ENCODE data around the gene PDE8A. TPM values are rescaled to one million over a fixed set of nuclear protein-coding genes. Genes with fewer than 3 reads are reported as not detected.
A peak's percentile ranks its signal among the peaks of the same experiment; 100 is the strongest.

Gene PDE8A
- total and polyA plus RNA-seq, 2 donors (not counting 3 experiments of a cell fraction or from before 2014, with no cell fraction given): 21.3 to 45.7 TPM

DNA sequence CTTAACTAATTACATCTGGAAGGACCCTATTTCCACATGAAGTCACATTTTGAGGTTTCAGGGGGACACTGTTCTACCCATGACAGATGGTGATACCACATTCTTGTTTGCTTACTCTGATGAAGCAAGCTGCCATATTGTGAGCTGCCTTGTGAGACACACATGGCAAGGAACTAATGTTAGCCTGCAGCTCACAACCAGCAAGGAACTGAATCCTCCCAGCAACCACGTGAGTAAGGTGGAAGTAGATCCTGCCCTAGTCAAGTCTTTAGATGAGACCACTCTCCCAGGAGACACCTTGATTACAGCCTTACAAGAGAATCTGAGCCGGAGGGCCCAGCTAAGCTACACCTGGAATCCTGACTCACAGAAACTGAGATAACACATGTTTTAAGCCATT is 160.1 kb downstream of the PDE8A start:
- H3K27me3 ChIP-seq (ENCODE audit: control insufficient read depth in 2 of 2, insufficient read depth in 2 of 2, low read length in 2 of 2): no peaks in the 10 kb centered on the region
- H3K4me1 ChIP-seq (ENCODE audit: control insufficient read depth, extremely low read depth, insufficient read depth, low read length): peaks cover 13% of the 10 kb centered on the region
- no peaks in the 10 kb centered on the region for H3K9me1 ChIP-seq (replicated peaks; ENCODE audit: control insufficient read depth, extremely low read depth, insufficient read depth, low read length)
- H4K20me1 ChIP-seq (replicated peaks; ENCODE audit: control insufficient read depth, extremely low read depth, insufficient read depth, low read length): no peaks in the 10 kb centered on the region
- dilution Hi-C loops (cut with MboI; ENCODE audit: extremely low pct_ligation_motif_present, low sequenced_read_pairs): no loop called here
- CTCF ChIA-PET: interaction anchor here (1.0 to 3.2 kb wide), 3 partner anchors 15 to 187 kb away, joined by 3 to 32 read pairs (median 3); no protein-coding TSS in a partner anchor
- no peaks in the 10 kb centered on the region for H3K79me2 ChIP-seq (ENCODE audit: control insufficient read depth, insufficient read depth, low read length)
- no TSS peak for BruUV-seq (replicated peaks)
- no peak overlapping the region for H3K4me3 ChIP-seq (replicated peaks in 1 of 3; ENCODE audit: insufficient read depth in 1 of 3, low read depth in 1 of 3, low read length in 3 of 3)
- intact Hi-C loops (cut with micrococcal nuclease): no loop called here
- no peak overlapping the region for H2AFZ ChIP-seq (ENCODE audit: low read depth, low read length)
- no peaks in the 10 kb centered on the region for H3K9me3 ChIP-seq (replicated peaks; ENCODE audit: control insufficient read depth, insufficient read depth, low read length)
- H3K27ac ChIP-seq (ENCODE audit: insufficient read depth, low read depth, low read length): no peak overlapping the region
- no peak for FAIRE-seq
- no peak for TF ChIP-seq FOS (IDR thresholded peaks at IDR 0.05; ENCODE audit: borderline replicate concordance, insufficient read depth, low read length)
- TF ChIP-seq, protein P1, sequence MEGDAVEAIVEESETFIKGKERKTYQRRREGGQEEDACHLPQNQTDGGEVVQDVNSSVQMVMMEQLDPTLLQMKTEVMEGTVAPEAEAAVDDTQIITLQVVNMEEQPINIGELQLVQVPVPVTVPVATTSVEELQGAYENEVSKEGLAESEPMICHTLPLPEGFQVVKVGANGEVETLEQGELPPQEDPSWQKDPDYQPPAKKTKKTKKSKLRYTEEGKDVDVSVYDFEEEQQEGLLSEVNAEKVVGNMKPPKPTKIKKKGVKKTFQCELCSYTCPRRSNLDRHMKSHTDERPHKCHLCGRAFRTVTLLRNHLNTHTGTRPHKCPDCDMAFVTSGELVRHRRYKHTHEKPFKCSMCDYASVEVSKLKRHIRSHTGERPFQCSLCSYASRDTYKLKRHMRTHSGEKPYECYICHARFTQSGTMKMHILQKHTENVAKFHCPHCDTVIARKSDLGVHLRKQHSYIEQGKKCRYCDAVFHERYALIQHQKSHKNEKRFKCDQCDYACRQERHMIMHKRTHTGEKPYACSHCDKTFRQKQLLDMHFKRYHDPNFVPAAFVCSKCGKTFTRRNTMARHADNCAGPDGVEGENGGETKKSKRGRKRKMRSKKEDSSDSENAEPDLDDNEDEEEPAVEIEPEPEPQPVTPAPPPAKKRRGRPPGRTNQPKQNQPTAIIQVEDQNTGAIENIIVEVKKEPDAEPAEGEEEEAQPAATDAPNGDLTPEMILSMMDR (IDR thresholded peaks at IDR 0.05; ENCODE audit: extremely low read depth in 1 of 2, insufficient read depth in 1 of 2, low read depth in 1 of 2, low read length in 2 of 2): no peak
- TF ChIP-seq MYC (IDR thresholded peaks at IDR 0.05; ENCODE audit: low read depth, low read length): no peak
- TF ChIP-seq POLR2AphosphoS5 (IDR thresholded peaks at IDR 0.05; ENCODE audit: insufficient read depth, low read depth, low read length): no peak
- TF ChIP-seq, protein P2, sequence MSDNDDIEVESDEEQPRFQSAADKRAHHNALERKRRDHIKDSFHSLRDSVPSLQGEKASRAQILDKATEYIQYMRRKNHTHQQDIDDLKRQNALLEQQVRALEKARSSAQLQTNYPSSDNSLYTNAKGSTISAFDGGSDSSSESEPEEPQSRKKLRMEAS (IDR thresholded peaks at IDR 0.05; ENCODE audit: insufficient read depth, insufficient read length): no peak
- no peak for TF ChIP-seq GATA2 (IDR thresholded peaks at IDR 0.05; ENCODE audit: insufficient read depth, insufficient read length, low read depth, low read length)
- no peak for TF ChIP-seq EZH2 (IDR thresholded peaks at IDR 0.05; ENCODE audit: borderline replicate concordance, low read depth, low read length, severe bottlenecking)
- peak; percentile 12 for DNase-seq (ENCODE audit: low read depth, low spot score)
- no peak overlapping the region for H3K4me2 ChIP-seq (ENCODE audit: insufficient read depth, low read length)
- H3K36me3 ChIP-seq (ENCODE audit: control insufficient read depth in 2 of 2, extremely low read depth in 1 of 2, insufficient read depth in 2 of 2, low read length in 2 of 2): peaks cover 3 to 4% of the 10 kb centered on the region in 2 experiments
- no peak overlapping the region for H3K9ac ChIP-seq (replicated peaks; ENCODE audit: extremely low read depth, insufficient read depth, low read length)
- POLR2A ChIA-PET: no interaction called here
